Measurements from ENCODE around the gene RAP1A.

Gene RAP1A

DNA sequence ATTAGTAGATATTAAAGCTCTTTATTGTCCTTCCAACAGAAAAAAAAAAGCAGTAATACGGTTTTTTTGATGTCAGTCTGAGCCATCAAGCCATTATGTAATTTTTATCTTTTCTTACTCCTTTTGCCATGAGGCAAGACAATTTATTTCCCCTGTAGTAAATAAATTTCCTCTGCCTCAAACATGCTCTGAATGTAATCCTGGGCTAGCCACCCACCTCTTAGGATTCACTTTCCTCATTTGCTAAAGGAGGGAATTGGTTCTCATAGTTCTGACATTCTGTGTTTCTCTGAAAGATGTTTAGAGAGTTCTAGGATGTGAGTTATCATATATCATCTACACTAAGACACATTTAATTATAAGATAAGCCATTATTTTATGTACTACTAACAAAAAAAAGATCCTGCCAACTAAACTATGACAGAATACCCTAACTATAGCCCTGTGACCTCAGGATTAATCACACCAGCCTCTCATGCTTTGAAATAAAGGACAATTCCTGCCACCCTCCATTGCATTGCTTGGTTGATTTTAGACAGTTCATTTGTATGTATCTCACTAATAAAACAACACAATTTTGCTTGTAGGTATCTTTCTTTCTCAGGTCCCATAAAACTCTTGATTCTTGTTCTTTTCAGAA, 34.0 kb upstream of the RAP1A start:
- Histone ChIP-seq H3K9me3 (ENCODE audit: severe bottlenecking) (no peaks in the 10 kb centered on the region), H3K27ac (ENCODE audit: poor library complexity, severe bottlenecking) (no peak overlapping the region), H3K27me3 (ENCODE audit: insufficient read depth, poor library complexity, severe bottlenecking) (no peaks in the 10 kb centered on the region), H3K4me3 (ENCODE audit: severe bottlenecking) (no peak overlapping the region), H3K4me1 (ENCODE audit: insufficient read depth, poor library complexity, severe bottlenecking) (no peaks in the 10 kb centered on the region), H3K36me3 (ENCODE audit: low read depth) (no peaks in the 10 kb centered on the region)
- DNase-seq (ENCODE audit: low spot score) (no peak), ATAC-seq (ENCODE audit: low read depth) (no peak; the same call in 2 of the 3 replicates)
- TF ChIP-seq, protein P1, sequence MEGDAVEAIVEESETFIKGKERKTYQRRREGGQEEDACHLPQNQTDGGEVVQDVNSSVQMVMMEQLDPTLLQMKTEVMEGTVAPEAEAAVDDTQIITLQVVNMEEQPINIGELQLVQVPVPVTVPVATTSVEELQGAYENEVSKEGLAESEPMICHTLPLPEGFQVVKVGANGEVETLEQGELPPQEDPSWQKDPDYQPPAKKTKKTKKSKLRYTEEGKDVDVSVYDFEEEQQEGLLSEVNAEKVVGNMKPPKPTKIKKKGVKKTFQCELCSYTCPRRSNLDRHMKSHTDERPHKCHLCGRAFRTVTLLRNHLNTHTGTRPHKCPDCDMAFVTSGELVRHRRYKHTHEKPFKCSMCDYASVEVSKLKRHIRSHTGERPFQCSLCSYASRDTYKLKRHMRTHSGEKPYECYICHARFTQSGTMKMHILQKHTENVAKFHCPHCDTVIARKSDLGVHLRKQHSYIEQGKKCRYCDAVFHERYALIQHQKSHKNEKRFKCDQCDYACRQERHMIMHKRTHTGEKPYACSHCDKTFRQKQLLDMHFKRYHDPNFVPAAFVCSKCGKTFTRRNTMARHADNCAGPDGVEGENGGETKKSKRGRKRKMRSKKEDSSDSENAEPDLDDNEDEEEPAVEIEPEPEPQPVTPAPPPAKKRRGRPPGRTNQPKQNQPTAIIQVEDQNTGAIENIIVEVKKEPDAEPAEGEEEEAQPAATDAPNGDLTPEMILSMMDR (IDR thresholded peaks at IDR 0.05; ENCODE audit: poor library complexity, severe bottlenecking): no peak

GRCh38 chr1:111586112-111586511, 33.5 kb upstream of the RAP1A start:
- H3K27me3 ChIP-seq (ENCODE audit: insufficient read depth, poor library complexity, severe bottlenecking): no peaks in the 10 kb centered on the region
- H3K36me3 ChIP-seq (ENCODE audit: low read depth): no peaks in the 10 kb centered on the region
- no peak for ATAC-seq (ENCODE audit: low read depth)

DNA sequence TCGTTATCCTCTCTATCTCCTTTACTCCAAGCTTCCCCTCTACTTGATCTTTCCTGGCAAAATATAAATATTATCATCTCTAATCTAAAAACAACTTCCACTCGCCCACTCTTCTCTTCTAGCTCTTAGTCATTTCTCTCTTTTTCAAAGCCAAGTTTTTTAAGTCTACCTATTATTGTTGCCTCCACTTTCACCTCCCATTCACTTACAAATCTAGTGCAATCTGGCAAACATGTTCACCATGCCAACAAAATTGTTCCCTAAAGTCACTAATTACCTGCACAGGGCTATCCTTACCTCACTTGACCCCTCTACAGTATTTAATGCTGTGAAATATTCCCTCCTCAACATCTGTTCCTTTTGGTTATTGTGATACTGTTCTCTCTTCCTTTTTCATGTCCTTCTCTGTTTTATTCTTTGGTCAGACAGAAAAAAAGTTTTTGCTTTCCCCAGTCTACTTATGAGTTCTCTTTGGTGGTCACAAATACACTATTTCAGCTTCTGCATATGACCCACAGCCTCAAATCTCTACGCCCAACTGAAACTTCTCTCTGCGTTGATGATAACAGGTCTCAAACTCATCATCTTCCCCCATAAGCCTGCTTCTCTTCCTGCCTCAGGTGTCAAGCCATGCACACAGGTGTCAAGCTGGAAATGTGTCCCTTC, 31.9 kb upstream of the RAP1A start:
- Histone ChIP-seq H3K36me3 (ENCODE audit: low read depth) (no peaks in the 10 kb centered on the region), H3K4me1 (ENCODE audit: insufficient read depth, poor library complexity, severe bottlenecking) (peaks cover 3% of the 10 kb centered on the region), H3K9me3 (ENCODE audit: severe bottlenecking) (no peaks in the 10 kb centered on the region), H3K27ac (ENCODE audit: poor library complexity, severe bottlenecking) (no peak overlapping the region), H3K4me3 (ENCODE audit: severe bottlenecking) (no peak overlapping the region), H3K27me3 (ENCODE audit: insufficient read depth, poor library complexity, severe bottlenecking) (no peaks in the 10 kb centered on the region)
- no peak for ATAC-seq (ENCODE audit: low read depth)
- no peak for DNase-seq (ENCODE audit: low spot score)
- TF ChIP-seq, protein P1 (IDR thresholded peaks at IDR 0.05; ENCODE audit: poor library complexity, severe bottlenecking): no peak

More at GRCh38 chr1:111586112-111586511, 33.5 kb upstream of the RAP1A start:
- DNase-seq (ENCODE audit: low spot score): no peak
- Histone ChIP-seq H3K27ac (ENCODE audit: poor library complexity, severe bottlenecking) (no peak overlapping the region), H3K4me1 (ENCODE audit: insufficient read depth, poor library complexity, severe bottlenecking) (no peaks in the 10 kb centered on the region), H3K4me3 (ENCODE audit: severe bottlenecking) (no peak overlapping the region), H3K9me3 (ENCODE audit: severe bottlenecking) (no peaks in the 10 kb centered on the region)
- TF ChIP-seq, protein P1 (IDR thresholded peaks at IDR 0.05; ENCODE audit: poor library complexity, severe bottlenecking): no peak

- TF ChIP-seq, protein P1 (IDR thresholded peaks at IDR 0.05; ENCODE audit: poor library complexity, severe bottlenecking): no peak
- ATAC-seq (ENCODE audit: low read depth): no peak
- Histone ChIP-seq H3K27me3 (ENCODE audit: insufficient read depth, poor library complexity, severe bottlenecking) (no peaks in the 10 kb centered on the region), H3K9me3 (ENCODE audit: severe bottlenecking) (no peaks in the 10 kb centered on the region), H3K4me1 (ENCODE audit: insufficient read depth, poor library complexity, severe bottlenecking) (peaks cover 19% of the 10 kb centered on the region), H3K4me3 (ENCODE audit: severe bottlenecking) (no peak overlapping the region), H3K27ac (ENCODE audit: poor library complexity, severe bottlenecking) (peak overlapping the region; percentile 60), H3K36me3 (ENCODE audit: low read depth) (no peaks in the 10 kb centered on the region)
- DNase-seq (ENCODE audit: low spot score): no peak
These were observed 27.7 kb upstream of the RAP1A start for GRCh38 chr1:111591937-111592336.

Data from RWPE2 (cell line).